SK-N-DZ (cell line): ENCODE results near the gene BET1L.
A peak's percentile ranks its signal among the peaks of the same experiment; 100 is the strongest.
"Not testable (repeated sequence)": the region's sequence is repeated elsewhere in the genome, so short reads cannot be mapped to it uniquely, and the experiment has no call there.

ENCODE experiments used
- DNase-seq: peaks from one replicate; pipeline ENCODE4 v3.0.0-alpha.2; 2015; ENCODE audit warnings: low spot score
- small RNA-seq, 2 experiments: library from RNA; depleted of rRNA; stranded (forward); fragments of <200 nt; gene quantifications; one replicate each; pipeline ENCODE3, GENCODE V24; 2014

The BET1L gene

DNA sequence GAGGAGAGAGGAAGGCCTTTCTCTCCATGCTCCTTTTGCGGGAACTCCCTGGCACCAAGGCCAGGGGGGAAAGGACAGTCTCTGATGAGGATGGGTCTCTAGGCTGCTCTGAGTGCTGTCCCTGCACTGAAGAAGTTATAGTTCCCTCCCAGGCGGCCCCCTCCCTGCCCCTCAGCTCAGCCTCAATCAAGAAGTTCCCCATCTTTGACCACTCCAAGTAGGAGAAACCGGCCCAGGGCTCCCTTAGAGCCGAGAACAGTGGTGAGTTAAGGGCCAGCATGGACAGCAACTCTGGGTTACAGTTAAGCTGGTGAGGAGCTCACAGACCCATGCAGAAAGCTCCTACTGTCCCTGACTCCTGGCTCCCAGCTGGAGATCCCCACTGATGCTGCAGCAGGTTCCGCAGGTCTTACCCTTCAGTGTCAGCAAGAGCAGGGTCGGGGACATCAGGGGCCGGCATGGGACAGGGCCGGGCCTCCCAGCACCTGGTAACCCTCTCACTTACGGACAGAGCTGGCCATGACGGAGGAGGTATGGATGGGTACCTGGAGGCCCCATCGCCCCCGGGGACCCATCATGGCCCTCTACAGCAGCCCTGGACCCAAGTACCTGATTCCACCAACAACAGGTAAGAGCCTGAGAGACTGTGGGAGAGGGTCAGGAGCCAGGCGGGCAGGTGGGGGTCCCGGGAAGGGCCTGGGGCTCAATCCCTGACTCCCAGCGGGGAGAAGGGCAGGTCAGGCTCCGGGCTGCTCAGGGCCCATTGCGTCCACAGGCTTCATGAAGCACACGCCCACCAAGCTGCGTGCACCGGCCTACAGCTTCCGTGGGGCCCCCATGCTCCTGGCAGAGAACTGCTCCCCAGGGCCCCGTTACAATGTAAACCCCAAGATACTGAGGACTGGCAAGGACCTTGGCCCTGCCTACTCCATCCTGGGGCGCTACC is 10.1 kb downstream of the BET1L start:
- no peak for DNase-seq

DNA sequence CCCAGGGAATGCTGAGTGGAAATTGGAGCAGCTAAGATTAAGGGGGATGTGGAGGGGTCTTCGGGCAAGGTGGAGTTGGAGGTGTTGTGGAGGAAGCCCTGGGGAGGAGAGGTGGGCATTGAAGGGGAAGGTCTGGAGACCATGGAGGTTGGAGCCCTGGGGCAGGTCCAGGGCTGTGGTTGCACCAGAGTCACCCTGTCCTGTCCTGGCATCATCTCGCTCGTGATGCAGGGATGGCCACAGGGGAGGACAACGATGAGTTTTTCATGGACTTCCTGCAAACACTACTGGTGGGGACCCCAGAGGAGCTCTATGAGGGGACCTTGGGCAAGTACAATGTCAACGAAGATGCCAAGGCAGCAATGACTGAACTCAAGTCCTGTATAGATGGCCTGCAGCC is 13.7 kb downstream of the BET1L start:
- not testable (repeated sequence) for DNase-seq

DNA sequence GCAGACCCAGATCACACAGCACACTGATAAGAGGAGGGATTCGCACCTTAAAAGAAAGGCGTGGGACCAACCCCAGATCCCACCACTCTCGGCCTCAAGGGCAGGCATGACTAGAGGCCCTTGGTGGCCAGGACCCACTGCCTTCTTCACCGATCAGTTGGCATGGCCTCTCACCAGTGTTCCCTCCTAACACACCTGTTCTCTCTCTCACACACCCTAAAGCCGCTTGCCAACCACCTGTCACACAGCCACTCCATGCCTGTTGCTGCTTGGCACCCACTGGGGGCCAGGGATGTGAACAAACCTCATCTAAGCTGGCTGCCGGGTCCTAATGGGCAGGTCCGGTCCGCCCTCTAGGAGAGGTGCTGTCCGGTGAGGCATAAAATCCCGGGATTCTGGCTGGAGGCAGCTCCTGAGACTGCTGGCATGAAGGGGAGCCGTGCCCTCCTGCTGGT is 14.5 kb downstream of the BET1L start, which contains the start of gene SCGB1C1:
Gene SCGB1C1, plus strand, starts transcription at position 405 of the 455 bp plus-strand sequence. Its CDS starts 22 bp downstream, at position 427.
- not testable (repeated sequence) for DNase-seq

DNA sequence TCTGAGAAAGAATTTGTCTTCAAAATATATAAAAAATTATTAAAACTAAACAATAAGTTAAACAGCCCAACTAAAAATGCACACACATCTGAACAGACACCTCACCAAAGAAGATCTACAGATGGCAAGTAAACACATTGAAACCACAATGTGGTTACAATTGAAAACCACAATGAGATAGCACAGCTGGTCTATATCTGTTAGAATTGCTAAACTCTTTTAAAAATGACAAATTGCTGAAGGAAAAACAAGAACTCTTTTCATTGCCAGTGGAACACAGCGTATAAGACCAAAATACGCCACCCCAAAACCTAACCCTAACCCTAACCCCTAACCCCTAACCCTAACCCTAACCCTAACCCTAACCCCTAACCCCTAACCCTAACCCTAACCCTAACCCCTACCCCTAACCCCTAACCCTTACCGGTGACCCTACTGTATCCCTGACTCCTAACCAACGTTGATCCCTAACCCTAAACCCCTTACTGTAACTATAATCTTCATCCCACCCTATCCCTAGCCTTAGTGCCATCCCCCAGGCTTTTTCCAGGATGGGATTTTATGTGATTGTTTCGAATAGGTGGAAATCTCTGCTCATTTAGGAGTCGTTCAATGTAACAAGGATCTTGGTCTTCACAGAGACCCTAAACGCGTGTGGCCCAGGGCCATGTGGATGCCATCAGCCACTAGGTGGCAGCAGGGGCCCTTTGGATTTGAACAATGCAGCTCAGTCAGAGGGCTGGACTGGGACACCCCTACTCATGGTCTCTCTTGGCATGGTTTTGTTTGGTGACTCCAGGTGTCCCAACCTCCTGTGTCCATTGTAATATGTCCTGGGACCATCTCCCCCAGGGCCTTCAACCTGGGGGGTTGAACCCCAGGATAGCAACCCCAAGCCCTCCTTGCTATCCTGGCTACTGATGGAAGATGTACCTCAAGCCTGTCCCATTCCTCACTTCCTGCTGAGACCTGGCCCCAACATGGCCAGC is 15.4 kb downstream of the BET1L start:
- DNase-seq: not testable (repeated sequence)

DNA sequence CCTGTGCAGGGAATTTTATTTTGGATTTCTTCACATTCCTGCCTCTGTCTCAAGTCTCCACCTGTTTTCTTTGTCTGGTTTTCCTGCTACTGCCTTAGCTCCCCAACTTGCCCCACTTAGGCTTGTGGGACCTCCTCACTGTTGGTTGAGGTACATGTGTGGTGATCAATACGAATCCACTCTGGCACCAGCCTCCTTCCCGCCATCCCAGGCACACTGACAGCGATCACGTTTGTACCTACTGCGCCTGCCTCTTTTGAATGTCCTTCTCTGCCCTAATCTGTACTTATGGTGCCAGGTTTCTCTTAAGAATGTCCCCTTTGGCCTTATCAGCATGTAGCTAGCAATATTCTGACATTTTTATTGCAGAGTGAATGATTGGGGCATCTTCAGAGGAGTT is 16.7 kb downstream of the BET1L start:
- not testable (repeated sequence) for DNase-seq

DNA sequence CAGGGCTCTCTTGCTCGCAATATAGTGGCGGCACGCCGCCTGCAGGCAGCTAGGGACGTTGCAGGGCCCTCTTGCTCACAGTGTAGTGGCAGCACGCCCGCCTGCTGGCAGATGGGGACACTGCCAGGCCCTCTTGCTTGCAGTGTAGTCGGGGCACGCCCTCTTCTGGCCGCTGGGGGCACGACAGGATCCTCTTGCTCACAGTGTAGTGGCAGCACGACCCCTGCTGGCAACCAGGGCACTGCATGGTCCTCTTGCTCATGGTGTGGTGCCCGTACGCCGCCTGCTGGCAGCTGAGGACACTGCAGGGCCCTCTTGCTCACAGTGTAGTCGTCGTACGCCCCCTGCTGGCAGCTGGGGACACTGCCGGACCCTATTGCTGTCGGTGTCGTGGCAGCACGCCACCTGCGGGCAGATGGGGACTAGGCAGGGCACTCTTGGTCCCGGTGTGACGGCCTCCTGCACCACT is 17.3 kb downstream of the BET1L start:
- not testable (repeated sequence) for DNase-seq

DNA sequence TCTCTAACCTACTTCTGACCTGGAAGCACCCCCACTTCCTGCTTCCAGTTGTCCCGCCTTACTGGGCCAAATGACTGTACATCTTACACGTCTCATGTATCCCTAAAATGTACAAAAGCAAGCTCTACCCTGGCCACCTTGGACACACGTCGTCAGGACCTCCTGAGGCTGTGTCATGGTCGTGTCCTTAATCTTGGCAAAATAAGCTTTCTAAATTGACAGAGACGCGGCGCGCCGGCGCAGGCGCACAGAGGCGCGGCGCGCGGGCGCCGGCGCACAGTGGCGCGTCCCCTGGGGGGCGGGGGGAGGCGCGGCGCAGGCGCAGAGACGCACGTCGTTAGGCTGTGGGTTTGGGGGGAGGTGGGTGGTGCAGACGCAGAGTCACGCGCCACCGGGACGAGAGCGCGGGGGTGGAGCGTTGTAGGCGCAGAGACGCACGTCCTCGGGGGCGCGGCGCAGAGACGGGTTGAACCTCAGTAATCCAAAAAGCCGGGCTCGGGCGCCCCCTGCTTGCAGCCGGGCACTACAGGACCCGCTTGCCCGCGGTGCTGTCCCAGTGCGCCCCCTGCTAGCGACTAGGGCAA is 17.9 kb downstream of the BET1L start:
- DNase-seq: peak; percentile 94

DNA sequence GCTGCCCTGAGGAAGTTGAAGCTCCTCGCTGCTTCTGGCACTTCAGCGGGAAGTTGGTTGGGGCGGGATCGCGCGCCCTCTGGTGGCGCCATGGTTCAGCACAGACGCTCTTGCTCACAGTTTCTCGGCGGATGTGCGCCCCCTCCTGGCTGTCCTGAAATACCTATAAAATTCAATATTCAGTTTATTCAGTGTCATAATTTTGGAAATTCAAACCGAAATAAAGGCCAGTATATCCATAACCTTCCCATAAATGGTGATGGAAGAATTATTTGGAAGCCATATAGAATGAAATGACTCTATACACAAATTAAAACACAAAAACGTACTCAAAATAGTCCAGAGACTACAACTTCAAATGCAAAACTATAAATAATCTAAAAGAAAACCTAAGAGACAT is 27.0 kb downstream of the BET1L start:
- not testable (repeated sequence) for DNase-seq

Small RNA genes lying within 50 kb of the gene (small RNA-seq; reads per million reads assigned to genes)
- gene RNU6-447P: 0 reads per million in 2 experiments
